Esophagus squamous epithelium (tissue), 5 donors: ENCODE results near the gene PNLDC1. TPM values are rescaled to one million over a fixed set of nuclear protein-coding genes. Genes with fewer than 3 reads are reported as not detected.
A peak's percentile ranks its signal among the peaks of the same experiment; 100 is the strongest.

Experiments
- DNase-seq: peaks from one replicate; lab custom pipeline; 2025; lab: John Stamatoyannopoulos, UW
- H3K27ac ChIP-seq, 4 donors: fragments of 200-600 bp; sonication (generic); one replicate each; pipeline ENCODE4 v1.5.1; 2016 to 2019; ENCODE audit warnings: mild to moderate bottlenecking in 1 of 4
- H3K27me3 ChIP-seq, 4 donors: fragments of 200-600 bp; sonication (generic); 1 replicate in 3 of 4; 2 replicates in 1 of 4; pipeline versions ENCODE4 v1.5.1 to v1.6.0; 2017 to 2021; ENCODE audit warnings: antibody characterized with exemption in 1 of 4
- H3K36me3 ChIP-seq, 3 donors: fragments of 200-600 bp; sonication (generic); one replicate each; pipeline ENCODE4 v1.5.1; 2016 to 2019
- H3K4me1 ChIP-seq, 3 donors: fragments of 200-600 bp; sonication (generic); one replicate each; pipeline ENCODE4 v1.5.1; 2017 to 2019
- H3K4me3 ChIP-seq, 4 donors: fragments of 200-600 bp; sonication (generic); 1 replicate in 3 of 4; 2 replicates in 1 of 4; pipeline ENCODE4 v1.5.1; 2016 to 2019; ENCODE audit warnings: mild to moderate bottlenecking in 2 of 4, moderate library complexity in 1 of 4
- H3K9me3 ChIP-seq, 3 donors: fragments of 200-600 bp; sonication (generic); one replicate each; pipeline ENCODE4 v1.5.1; 2016 to 2019
- CTCF ChIP-seq, 6 experiments: fragments of 450-650 bp in 4 of 6; fragments of 200-600 bp in 2 of 6; sonication (generic) in 2 of 6; IDR thresholded peaks; one replicate each; pipeline ENCODE4 v1.5.1; 2016 to 2019; ENCODE audit warnings: antibody characterized with exemption in 6 of 6, mild to moderate bottlenecking in 4 of 6, moderate library complexity in 4 of 6
- POLR2A ChIP-seq, 4 donors: fragments of 450-650 bp; IDR thresholded peaks; one replicate each; pipeline ENCODE4 v1.6.1; 2017; ENCODE audit warnings: antibody characterized with exemption in 4 of 4, mild to moderate bottlenecking in 4 of 4, moderate library complexity in 3 of 4
- WGBS, 2 donors: methylation state at CpG; one replicate each; pipeline ENCODE4 v1.1.5; 2018; 5-methylcytosine and 5-hydroxymethylcytosine counted together
- intact Hi-C: fragments of 100-400 bp; cut with DNase I; formaldehyde crosslinking; loops from one replicate; pipeline ENCODE4 v1.15.0; 2022
- total RNA-seq, 4 donors: library from RNA; depleted of rRNA; stranded (reverse); fragments of >200 nt; gene quantifications; one replicate each; pipeline ENCODE4 v1.1.0, GENCODE V29; 2016
- donor health status: DM: yes; HTN: yes; CAD: no.

Gene PNLDC1, protein sequence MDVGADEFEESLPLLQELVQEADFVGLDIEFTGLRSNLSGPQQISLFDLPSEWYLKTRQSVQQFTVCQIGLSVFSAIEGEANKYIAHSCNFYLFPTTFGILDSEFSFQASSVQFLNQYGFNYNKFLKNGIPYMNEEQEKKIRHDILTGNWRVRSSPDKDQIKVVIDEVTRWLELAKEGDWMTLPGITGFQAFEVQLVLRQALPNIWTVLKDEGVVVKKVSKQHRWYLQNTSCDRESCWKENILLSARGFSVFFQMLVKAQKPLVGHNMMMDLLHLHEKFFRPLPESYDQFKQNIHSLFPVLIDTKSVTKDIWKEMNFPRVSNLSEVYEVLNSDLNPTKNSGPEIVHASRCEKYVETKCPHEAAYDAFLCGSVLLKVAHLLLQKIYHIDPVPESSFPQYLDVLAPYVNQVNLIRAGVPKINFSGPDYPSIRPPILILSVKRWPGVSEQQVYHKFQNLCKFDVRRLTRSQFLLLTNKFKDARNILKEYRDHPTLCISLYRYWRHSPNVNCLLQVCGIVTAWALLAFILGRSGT
- not detected for total RNA-seq

- intact Hi-C loops, result no loop called here
- peaks cover 0 to 10% (median 0%) of the 10 kb centered on the region in 3 donors for H3K4me1 ChIP-seq
- no peaks in the 10 kb centered on the region for H3K9me3 ChIP-seq
- no peaks in the 10 kb centered on the region for H3K27me3 ChIP-seq
- TF ChIP-seq CTCF (IDR thresholded peaks at IDR 0.05) (no peak), POLR2A (IDR thresholded peaks at IDR 0.05) (no peak)
- 79 to 86% methylated on average over 28 to 42 of the region's 50 CpGs for WGBS, 2 donors
- H3K4me3 ChIP-seq, result no peak within 1 kb of the TSS
- no peak within 1 kb of the TSS for H3K27ac ChIP-seq
- no peak for DNase-seq
- H3K36me3 ChIP-seq, result peaks cover 0 to 51% (median 16%) of the 10 kb centered on the region in 3 donors
Measured at GRCh38 chr6:159800141-159800865, at the start of gene PNLDC1. Gene PNLDC1 (plus strand): TSS chr6:159800276. CDS start chr6:159800308, 32 bp downstream.

- H3K27me3 ChIP-seq, result no peaks in the 10 kb centered on the region
- DNase-seq, result no peak
- no peak overlapping the region for H3K27ac ChIP-seq
- peaks cover 11 to 99% (median 24%) of the 10 kb centered on the region in 3 donors for H3K36me3 ChIP-seq
- no peak overlapping the region for H3K4me3 ChIP-seq
- 81 to 85% methylated on average over 3 of the region's 3 CpGs for WGBS, 2 donors
- intact Hi-C loops, result no loop called here
- TF ChIP-seq POLR2A (IDR thresholded peaks at IDR 0.05) (no peak), CTCF (IDR thresholded peaks at IDR 0.05) (no peak)
- H3K9me3 ChIP-seq, result no peaks in the 10 kb centered on the region
- peaks cover 0 to 4% (median 0%) of the 10 kb centered on the region in 3 donors for H3K4me1 ChIP-seq
Measured at GRCh38 chr6:159751448-159751847, 48.6 kb upstream of the PNLDC1 start.

DNA sequence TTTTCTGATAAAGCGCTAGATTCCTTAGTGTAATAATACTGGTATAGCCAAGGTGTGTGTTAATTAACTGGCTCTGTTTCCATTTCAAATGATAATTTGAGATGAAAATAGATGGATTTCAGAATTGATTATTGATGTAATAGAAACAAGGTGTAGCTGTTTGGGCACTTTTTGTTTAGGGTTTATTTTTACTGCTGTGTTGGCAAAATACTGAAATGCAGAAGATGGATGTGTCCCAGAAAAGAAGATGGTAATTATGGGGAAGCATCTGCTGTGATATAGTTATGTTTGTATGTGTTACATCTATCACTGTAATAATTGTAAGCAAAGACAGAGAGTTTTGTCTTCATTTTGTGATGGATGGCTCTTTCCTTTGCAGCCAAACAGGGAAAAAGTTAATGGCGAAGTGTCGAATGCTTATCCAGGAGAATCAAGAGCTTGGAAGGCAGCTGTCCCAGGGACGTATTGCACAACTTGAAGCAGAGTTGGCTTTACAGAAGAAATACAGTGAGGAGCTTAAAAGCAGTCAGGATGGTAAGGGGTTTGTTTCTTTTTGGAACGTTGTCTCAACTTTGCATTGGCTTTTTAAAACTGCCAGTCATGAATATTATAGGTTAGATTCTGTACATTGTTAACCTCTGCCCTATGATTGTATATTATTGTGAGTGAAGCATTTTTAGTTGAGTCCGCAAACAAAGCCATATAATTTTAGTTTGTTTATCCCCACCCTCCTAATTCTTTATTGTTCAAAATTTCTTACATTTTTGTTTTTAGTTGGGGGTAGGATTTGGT lies 46.8 kb upstream of the PNLDC1 start:
- TF ChIP-seq CTCF (IDR thresholded peaks at IDR 0.05) (no peak), POLR2A (IDR thresholded peaks at IDR 0.05) (no peak)
- H3K4me1 ChIP-seq, result peaks cover 0 to 4% (median 0%) of the 10 kb centered on the region in 3 donors
- no peaks in the 10 kb centered on the region for H3K9me3 ChIP-seq
- peaks cover 11 to 99% (median 34%) of the 10 kb centered on the region in 3 donors for H3K36me3 ChIP-seq
- no peak for DNase-seq
- H3K27ac ChIP-seq, result no peak overlapping the region
- intact Hi-C loops, result no loop called here
- H3K27me3 ChIP-seq, result no peaks in the 10 kb centered on the region
- no peak overlapping the region for H3K4me3 ChIP-seq
- 79 to 83% methylated on average over 6 of the region's 6 CpGs for WGBS, 2 donors

- H3K36me3 ChIP-seq, result peaks cover 11 to 99% (median 38%) of the 10 kb centered on the region in 3 donors
- no peak for TF ChIP-seq POLR2A (IDR thresholded peaks at IDR 0.05)
- TF ChIP-seq CTCF (IDR thresholded peaks at IDR 0.05), result no peak
- 61 to 69% methylated on average over 2 of the region's 2 CpGs for WGBS, 2 donors
- H3K9me3 ChIP-seq, result no peaks in the 10 kb centered on the region
- peak overlapping the region in 1 of 4 donors; percentile 2 for H3K27ac ChIP-seq
- H3K4me1 ChIP-seq, result peaks cover 0 to 4% (median 0%) of the 10 kb centered on the region in 3 donors
- H3K27me3 ChIP-seq, result no peaks in the 10 kb centered on the region
- H3K4me3 ChIP-seq, result no peak overlapping the region
- intact Hi-C loops, result no loop called here
- DNase-seq, result no peak
Measured at GRCh38 chr6:159754401-159754800, 45.7 kb upstream of the PNLDC1 start.
